Keratinocyte (primary cell): ENCODE data around the gene DENND5A. TPM values are rescaled to one million over a fixed set of nuclear protein-coding genes. Genes with fewer than 3 reads are reported as not detected.
"Not testable (repeated sequence)": the region's sequence is repeated elsewhere in the genome, so short reads cannot be mapped to it uniquely, and the experiment has no call there.

Source experiments
- DNase-seq: peaks from one replicate; pipeline ENCODE4 v3.0.0-alpha.2; 2011; ENCODE audit warnings: low read depth, missing footprints, low spot score
- FAIRE-seq: peaks from 2 replicates; lab custom pipeline; 2011; peaks lifted over from hg19 to GRCh38; lab: Jason Lieb, UNC
- H2AFZ ChIP-seq: 2 replicates; pipeline ENCODE4 v1.6.0; 2012; ENCODE audit warnings: low read length, control low read depth, inconsistent platforms; ENCODE audit not compliant: control insufficient read depth
- H3K27ac ChIP-seq: 2 replicates; pipeline ENCODE4 v1.5.1; 2011; ENCODE audit warnings: low read length; ENCODE audit not compliant: control insufficient read depth, insufficient read depth
- H3K27me3 ChIP-seq: 3 replicates; pipeline ENCODE4 v1.6.0; 2011; ENCODE audit warnings: low read length; ENCODE audit not compliant: control insufficient read depth, insufficient read depth; ENCODE audit errors: extremely low read depth
- H3K36me3 ChIP-seq, 2 experiments: 2 replicates in 1 of 2; 3 replicates in 1 of 2; pipeline ENCODE4 v1.5.1; 2011; ENCODE audit warnings: low read length in 2 of 2, mild to moderate bottlenecking in 1 of 2; ENCODE audit not compliant: control insufficient read depth in 2 of 2, insufficient read depth in 2 of 2; ENCODE audit errors: extremely low read depth in 1 of 2
- H3K4me1 ChIP-seq: 3 replicates; pipeline ENCODE4 v1.5.1; 2011; ENCODE audit warnings: low read length; ENCODE audit not compliant: control insufficient read depth, insufficient read depth; ENCODE audit errors: extremely low read depth
- H3K4me2 ChIP-seq: 3 replicates; pipeline ENCODE4 v1.6.0; 2011; ENCODE audit warnings: low read depth, low read length; ENCODE audit not compliant: control insufficient read depth, insufficient read depth; ENCODE audit errors: extremely low read depth
- H3K4me3 ChIP-seq, 3 experiments: fragments of 200-600 bp in 1 of 3; sonication (generic) in 1 of 3; 2 replicates in 2 of 3; 3 replicates in 1 of 3; pipeline ENCODE4 v1.5.1; 2011 to 2016; ENCODE audit warnings: low read length in 3 of 3, mild to moderate bottlenecking in 3 of 3, control low read depth in 2 of 3, inconsistent platforms in 1 of 3, low read depth in 1 of 3, mixed read lengths in 1 of 3, mixed run types in 1 of 3, moderate library complexity in 1 of 3; ENCODE audit not compliant: control insufficient read depth in 2 of 3, insufficient read depth in 2 of 3; ENCODE audit errors: extremely low read depth in 1 of 3
- H3K79me2 ChIP-seq: 2 replicates; pipeline ENCODE4 v1.6.0; 2012; ENCODE audit warnings: low read length; ENCODE audit not compliant: control insufficient read depth, insufficient read depth
- H3K9ac ChIP-seq: 3 replicates; pipeline ENCODE4 v1.6.0; 2011; ENCODE audit warnings: low read length; ENCODE audit not compliant: control insufficient read depth, insufficient read depth; ENCODE audit errors: extremely low read depth
- H3K9me1 ChIP-seq: 3 replicates; pipeline ENCODE4 v1.6.0; 2011; ENCODE audit warnings: low read length; ENCODE audit not compliant: control insufficient read depth, insufficient read depth; ENCODE audit errors: extremely low read depth
- H3K9me3 ChIP-seq: 2 replicates; pipeline ENCODE4 v1.5.1; 2012; ENCODE audit warnings: low read depth, low read length; ENCODE audit not compliant: control insufficient read depth
- H4K20me1 ChIP-seq: 3 replicates; pipeline ENCODE4 v1.6.0; 2011; ENCODE audit warnings: low read length; ENCODE audit not compliant: control insufficient read depth, insufficient read depth; ENCODE audit errors: extremely low read depth
- CTCF ChIP-seq, 3 experiments: IDR thresholded peaks in 1 of 3; conservative IDR thresholded peaks in 1 of 3; optimal IDR thresholded peaks in 1 of 3; 2 replicates in 2 of 3; 3 replicates in 1 of 3; pipeline versions ENCODE3 to v1.5.1; 2011; ENCODE audit warnings: low read length in 3 of 3, mild to moderate bottlenecking in 3 of 3, moderate library complexity in 2 of 3, control low read depth in 1 of 3, inconsistent platforms in 1 of 3; ENCODE audit not compliant: insufficient read depth in 2 of 3; ENCODE audit errors: extremely low read depth in 1 of 3
- EZH2 ChIP-seq: IDR thresholded peaks from one replicate; pipeline ENCODE4 v1.6.1; 2012; ENCODE audit warnings: inconsistent platforms, mild to moderate bottlenecking, low read length, moderate library complexity
- dilution Hi-C: fragments of 300-500 bp; cut with MboI; formaldehyde crosslinking; loops from one replicate; pipeline ENCODE4 v1.7.0; 2020; ENCODE audit warnings: low sequenced_read_pairs; ENCODE audit not compliant: extremely low pct_ligation_motif_present
- polyA plus RNA-seq, 5 experiments: library from polyadenylated mRNA; depleted of rRNA in 3 of 5; stranded (reverse) in 3 of 5; stranded (forward) in 1 of 5; unstranded in 1 of 5; fragments of >200 nt; gene quantifications; 1 replicate in 1 of 5; 2 replicates in 3 of 5; 3 replicates in 1 of 5; pipeline versions ENCODE4 v1.2.1 to v1.2.3, GENCODE V29; 2011 to 2012; ENCODE audit warnings: missing spikeins in 2 of 5, low read depth in 1 of 5, low replicate concordance in 1 of 5

DENND5A gene
- polyA plus RNA-seq, 1 donor (not counting 4 experiments of a cell fraction or from before 2014, with no cell fraction given): 49.1 TPM

- Histone ChIP-seq H4K20me1 (no peaks in the 10 kb centered on the region), H3K79me2 (peaks cover 32% of the 10 kb centered on the region), H3K4me1 (no peaks in the 10 kb centered on the region), H3K36me3 (no peaks in the 10 kb centered on the region), H3K9me1 (no peaks in the 10 kb centered on the region), H3K9me3 (no peaks in the 10 kb centered on the region), H3K9ac (no peak overlapping the region), H3K27me3 (no peaks in the 10 kb centered on the region), H3K4me2 (no peak overlapping the region), H3K4me3 (no peak overlapping the region), H2AFZ (no peak overlapping the region), H3K27ac (no peak overlapping the region)
- dilution Hi-C loops: no loop called here
- FAIRE-seq (no peak), DNase-seq (no peak)
- TF ChIP-seq CTCF (optimal IDR thresholded peaks at IDR 0.05 in 1 of 3, IDR thresholded peaks at IDR 0.05 in 1 of 3, conservative IDR thresholded peaks at IDR 0.05 in 1 of 3; ENCODE audit: extremely low read depth in 1 of 3, insufficient read depth in 2 of 3, low read length in 3 of 3) (no peak), EZH2 (no peak)
Observed at GRCh38 chr11:9225748-9226298, 39.3 kb downstream of the DENND5A start.

- Histone ChIP-seq H3K4me2 (no peak overlapping the region), H3K79me2 (peaks cover 18% of the 10 kb centered on the region), H3K9ac (no peak overlapping the region), H3K4me3 (no peak overlapping the region), H3K36me3 (no peaks in the 10 kb centered on the region), H4K20me1 (no peaks in the 10 kb centered on the region), H3K27ac (no peak overlapping the region), H3K9me3 (no peaks in the 10 kb centered on the region), H3K9me1 (no peaks in the 10 kb centered on the region), H2AFZ (no peak overlapping the region), H3K27me3 (no peaks in the 10 kb centered on the region), H3K4me1 (no peaks in the 10 kb centered on the region)
- dilution Hi-C loops: no loop called here
- TF ChIP-seq CTCF (optimal IDR thresholded peaks at IDR 0.05 in 1 of 3, IDR thresholded peaks at IDR 0.05 in 1 of 3, conservative IDR thresholded peaks at IDR 0.05 in 1 of 3; ENCODE audit: extremely low read depth in 1 of 3, insufficient read depth in 2 of 3, low read length in 3 of 3) (no peak), EZH2 (no peak)
- DNase-seq (no peak), FAIRE-seq (no peak)
Observed at GRCh38 chr11:9222654-9223053, 42.5 kb downstream of the DENND5A start.

GRCh38 chr11:9220853-9221252 lies 44.3 kb downstream of the DENND5A start:
- H3K9me1 ChIP-seq, H3K36me3 ChIP-seq, H3K4me1 ChIP-seq, H3K27ac ChIP-seq, H4K20me1 ChIP-seq, FAIRE-seq, DNase-seq, H2AFZ ChIP-seq, dilution Hi-C loops, H3K9ac ChIP-seq, H3K4me2 ChIP-seq, H3K9me3 ChIP-seq, H3K27me3 ChIP-seq, H3K4me3 ChIP-seq: not testable (repeated sequence)
- peaks cover 18% of the 10 kb centered on the region for H3K79me2 ChIP-seq
